Sigmoid colon (tissue), 7 donors: ENCODE data around the gene CISH. TPM values are rescaled to one million over a fixed set of nuclear protein-coding genes. Genes with fewer than 3 reads are reported as not detected.
A peak's percentile ranks its signal among the peaks of the same experiment; 100 is the strongest.

ENCODE experiments used
- DNase-seq: peaks from one replicate; pipeline ENCODE4 v3.0.0-alpha.2; 2019
- H3K27ac ChIP-seq, 4 donors: fragments of 200-600 bp; sonication (generic); one replicate each; pipeline ENCODE4 v1.5.1; 2016 to 2019; ENCODE audit warnings: mild to moderate bottlenecking in 1 of 4
- H3K27me3 ChIP-seq, 3 donors: fragments of 200-600 bp; sonication (generic); one replicate each; pipeline ENCODE4 v1.5.1; 2019; ENCODE audit warnings: mild to moderate bottlenecking in 1 of 3
- H3K36me3 ChIP-seq, 4 donors: fragments of 200-600 bp; sonication (generic); one replicate each; pipeline ENCODE4 v1.5.1; 2016 to 2019
- H3K4me1 ChIP-seq, 4 donors: fragments of 200-600 bp; sonication (generic); one replicate each; pipeline ENCODE4 v1.5.1; 2017 to 2019
- H3K4me3 ChIP-seq, 4 donors: fragments of 200-600 bp; sonication (generic); one replicate each; pipeline ENCODE4 v1.5.1; 2017 to 2019; ENCODE audit warnings: mild to moderate bottlenecking in 2 of 4, moderate library complexity in 1 of 4
- H3K9me3 ChIP-seq, 4 donors: fragments of 200-600 bp in 3 of 4; sonication (generic) in 3 of 4; one replicate each; pipeline versions ENCODE4 v1.5.1 to v1.6.1; 2013 to 2019
- EP300 ChIP-seq, 4 donors: sonication (generic); formaldehyde crosslinking; IDR thresholded peaks; one replicate each; pipeline ENCODE4 v1.6.1; 2017; ENCODE audit warnings: antibody characterized with exemption in 4 of 4
- POLR2A ChIP-seq, 2 donors: fragments of 450-650 bp; IDR thresholded peaks; one replicate each; pipeline ENCODE4 v1.6.1; 2016; ENCODE audit warnings: antibody characterized with exemption in 2 of 2, mild to moderate bottlenecking in 2 of 2, moderate library complexity in 2 of 2
- POLR2AphosphoS5 ChIP-seq, 4 donors: sonication (generic); formaldehyde crosslinking; IDR thresholded peaks; one replicate each; pipeline ENCODE4 v1.6.1; 2017; ENCODE audit warnings: antibody characterized with exemption in 4 of 4
- WGBS, 2 donors: extraction: QIAGEN DNeasy Blood & Tissue Kit; methylation state at CpG; one replicate each; pipeline ENCODE4 v1.1.7; 2013; 5-methylcytosine and 5-hydroxymethylcytosine counted together
- intact Hi-C: fragments of 100-400 bp; cut with DNase I; formaldehyde crosslinking; loops from one replicate; pipeline ENCODE4 v1.15.1; 2023
- polyA plus RNA-seq, 3 donors: library from polyadenylated mRNA; stranded (reverse); fragments of 200-250 nt; gene quantifications; one replicate each; pipeline ENCODE4 v1.2.3, GENCODE V29; 2013
- total RNA-seq, 4 donors: library from RNA; depleted of rRNA; stranded (reverse); fragments of >200 nt; gene quantifications; one replicate each; pipeline ENCODE4 v1.1.0, GENCODE V29; 2016
- TF ChIP-seq, protein P1 (sequence below), 4 experiments: fragments of 450-650 bp in 3 of 4; fragments of 200-600 bp in 1 of 4; IDR thresholded peaks; one replicate each; pipeline ENCODE4 v1.5.1; 2016 to 2019; ENCODE audit warnings: antibody characterized with exemption in 4 of 4, mild to moderate bottlenecking in 3 of 4, moderate library complexity in 2 of 4
- donor health status: healthy with polysubstance abuse.
- donor health status: Bipolar disorder and iron deficiency.
- donor health status: healthy.

The CISH gene
- total and polyA plus RNA-seq, 7 donors, result 2.1 to 17.0 (median 8.1) TPM

DNA sequence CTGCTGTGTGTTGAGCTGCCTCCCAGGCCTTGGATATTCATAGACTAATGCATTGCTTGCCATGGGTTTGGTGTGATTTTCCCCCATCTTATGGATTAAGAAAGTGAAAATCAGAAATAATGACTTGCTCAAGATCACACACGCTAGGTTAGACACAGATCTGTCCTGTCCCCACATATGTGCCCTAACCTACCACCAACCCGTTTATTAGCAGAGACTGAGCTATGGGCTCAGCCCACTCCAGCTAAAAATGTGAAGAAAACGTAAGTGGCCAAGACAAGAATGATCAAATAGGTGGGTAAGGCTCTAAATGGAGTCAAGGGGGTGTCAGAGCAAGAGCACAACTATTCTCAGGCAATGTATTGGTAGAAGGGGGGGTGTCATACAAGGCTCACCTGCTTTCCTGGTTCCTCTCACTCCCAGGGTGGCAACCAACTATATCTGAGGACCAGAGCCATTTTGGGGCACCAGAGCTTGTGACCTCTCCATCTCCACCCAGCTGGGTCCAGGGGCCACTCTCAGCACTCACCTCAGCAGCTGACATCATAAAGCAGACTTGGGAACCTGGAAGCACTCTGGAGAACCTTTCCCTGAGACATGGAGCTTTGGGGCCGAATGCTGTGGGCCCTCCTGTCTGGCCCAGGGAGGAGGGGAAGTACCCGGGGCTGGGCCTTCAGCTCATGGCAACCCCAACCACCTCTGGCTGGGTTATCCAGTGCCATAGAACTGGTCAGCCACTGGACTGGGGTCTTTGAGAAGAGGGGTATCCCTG lies 40.9 kb downstream of the CISH start:
- H3K27me3 ChIP-seq, result no peaks in the 10 kb centered on the region
- H3K9me3 ChIP-seq, result no peaks in the 10 kb centered on the region
- no peak for DNase-seq
- intact Hi-C loops, result loop anchor here (5.0 kb wide), 1 partner anchor 102 kb away; the partner anchor contains the start of gene DOCK3
- peaks cover 0 to 9% (median 2%) of the 10 kb centered on the region in 4 donors for H3K36me3 ChIP-seq
- TF ChIP-seq, protein P1, sequence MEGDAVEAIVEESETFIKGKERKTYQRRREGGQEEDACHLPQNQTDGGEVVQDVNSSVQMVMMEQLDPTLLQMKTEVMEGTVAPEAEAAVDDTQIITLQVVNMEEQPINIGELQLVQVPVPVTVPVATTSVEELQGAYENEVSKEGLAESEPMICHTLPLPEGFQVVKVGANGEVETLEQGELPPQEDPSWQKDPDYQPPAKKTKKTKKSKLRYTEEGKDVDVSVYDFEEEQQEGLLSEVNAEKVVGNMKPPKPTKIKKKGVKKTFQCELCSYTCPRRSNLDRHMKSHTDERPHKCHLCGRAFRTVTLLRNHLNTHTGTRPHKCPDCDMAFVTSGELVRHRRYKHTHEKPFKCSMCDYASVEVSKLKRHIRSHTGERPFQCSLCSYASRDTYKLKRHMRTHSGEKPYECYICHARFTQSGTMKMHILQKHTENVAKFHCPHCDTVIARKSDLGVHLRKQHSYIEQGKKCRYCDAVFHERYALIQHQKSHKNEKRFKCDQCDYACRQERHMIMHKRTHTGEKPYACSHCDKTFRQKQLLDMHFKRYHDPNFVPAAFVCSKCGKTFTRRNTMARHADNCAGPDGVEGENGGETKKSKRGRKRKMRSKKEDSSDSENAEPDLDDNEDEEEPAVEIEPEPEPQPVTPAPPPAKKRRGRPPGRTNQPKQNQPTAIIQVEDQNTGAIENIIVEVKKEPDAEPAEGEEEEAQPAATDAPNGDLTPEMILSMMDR (IDR thresholded peaks at IDR 0.05), result no peak
- TF ChIP-seq EP300 (IDR thresholded peaks at IDR 0.05) (no peak), POLR2A (IDR thresholded peaks at IDR 0.05) (no peak), POLR2AphosphoS5 (IDR thresholded peaks at IDR 0.05) (no peak)
- H3K27ac ChIP-seq, result peak overlapping the region in 3 of 4 donors; percentile 87 to 94 (median 89)
- 86 to 87% methylated on average over 5 of the region's 5 CpGs for WGBS, 2 donors
- peak overlapping the region in 1 of 4 donors; percentile 86 for H3K4me3 ChIP-seq
- H3K4me1 ChIP-seq, result peaks cover 0 to 45% (median 35%) of the 10 kb centered on the region in 4 donors

DNA sequence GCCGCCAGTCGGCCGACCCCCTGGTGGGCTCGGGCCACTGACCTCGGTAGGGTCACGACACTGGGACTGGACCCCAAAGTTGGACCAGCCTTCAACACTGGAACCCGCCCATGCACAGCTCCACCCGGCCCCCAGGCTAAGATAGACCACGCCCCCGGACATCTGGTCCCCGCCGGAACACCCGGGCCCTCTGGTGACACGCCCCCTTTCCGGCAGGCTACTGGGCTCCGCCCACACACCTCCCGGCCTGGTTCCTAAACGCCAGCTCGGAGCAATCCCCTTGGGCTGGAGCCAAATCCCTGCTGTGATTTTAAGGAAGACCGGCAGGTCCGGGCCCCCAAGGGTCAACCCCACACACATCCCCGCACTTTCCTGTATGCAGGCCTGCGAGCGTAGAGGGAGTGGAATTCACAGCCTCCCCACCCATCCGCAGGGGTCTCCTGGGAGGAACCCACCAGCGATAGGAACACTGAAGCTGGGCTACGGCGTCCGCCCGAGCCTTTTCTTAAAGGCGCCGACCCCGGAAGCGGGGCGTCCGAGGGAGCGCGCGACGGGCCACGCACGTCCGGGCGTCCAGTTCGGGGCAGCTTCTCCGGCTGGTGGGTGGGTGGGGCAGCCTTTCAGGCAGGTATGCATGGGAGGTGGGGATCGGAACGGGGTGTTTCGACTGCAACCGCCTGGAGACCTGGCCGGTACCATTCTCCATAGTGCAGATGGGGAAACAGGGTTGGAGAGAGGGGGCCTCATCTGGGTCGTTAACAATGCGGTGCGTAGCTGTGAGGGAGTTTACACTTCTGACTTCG lies 42.4 kb downstream of the CISH start, which contains the start of gene HEMK1:
TSS of gene HEMK1 (plus strand) at position 576 of the 803 bp plus-strand sequence. CDS start 1,583 bp downstream, outside the sequence.
- peaks cover 0 to 45% (median 35%) of the 10 kb centered on the region in 4 donors for H3K4me1 ChIP-seq
- no peaks in the 10 kb centered on the region for H3K9me3 ChIP-seq
- no peaks in the 10 kb centered on the region for H3K27me3 ChIP-seq
- TF ChIP-seq POLR2A (IDR thresholded peaks at IDR 0.05) (peak; percentile 72 to 81), POLR2AphosphoS5 (IDR thresholded peaks at IDR 0.05) (peak; percentile 88 to 94 (median 92)), EP300 (IDR thresholded peaks at IDR 0.05) (peak in 2 of 4 donors; percentile 66 to 89)
- TF ChIP-seq, protein P1 (IDR thresholded peaks at IDR 0.05), result no peak
- WGBS, 2 donors, result 0 to 1% methylated on average over 55 of the region's 55 CpGs
- intact Hi-C loops, result loop anchor here (1.0 to 5.0 kb wide), 2 partner anchors 31 to 818 kb away; partner anchors contain the start of gene MANF
- H3K4me3 ChIP-seq, result peak within 1 kb of the TSS; percentile 62 to 86 (median 75)
- DNase-seq, result peak; percentile 99
- peak within 1 kb of the TSS; percentile 87 to 94 (median 89) for H3K27ac ChIP-seq
- H3K36me3 ChIP-seq, result peaks cover 0 to 18% (median 2%) of the 10 kb centered on the region in 4 donors

DNA sequence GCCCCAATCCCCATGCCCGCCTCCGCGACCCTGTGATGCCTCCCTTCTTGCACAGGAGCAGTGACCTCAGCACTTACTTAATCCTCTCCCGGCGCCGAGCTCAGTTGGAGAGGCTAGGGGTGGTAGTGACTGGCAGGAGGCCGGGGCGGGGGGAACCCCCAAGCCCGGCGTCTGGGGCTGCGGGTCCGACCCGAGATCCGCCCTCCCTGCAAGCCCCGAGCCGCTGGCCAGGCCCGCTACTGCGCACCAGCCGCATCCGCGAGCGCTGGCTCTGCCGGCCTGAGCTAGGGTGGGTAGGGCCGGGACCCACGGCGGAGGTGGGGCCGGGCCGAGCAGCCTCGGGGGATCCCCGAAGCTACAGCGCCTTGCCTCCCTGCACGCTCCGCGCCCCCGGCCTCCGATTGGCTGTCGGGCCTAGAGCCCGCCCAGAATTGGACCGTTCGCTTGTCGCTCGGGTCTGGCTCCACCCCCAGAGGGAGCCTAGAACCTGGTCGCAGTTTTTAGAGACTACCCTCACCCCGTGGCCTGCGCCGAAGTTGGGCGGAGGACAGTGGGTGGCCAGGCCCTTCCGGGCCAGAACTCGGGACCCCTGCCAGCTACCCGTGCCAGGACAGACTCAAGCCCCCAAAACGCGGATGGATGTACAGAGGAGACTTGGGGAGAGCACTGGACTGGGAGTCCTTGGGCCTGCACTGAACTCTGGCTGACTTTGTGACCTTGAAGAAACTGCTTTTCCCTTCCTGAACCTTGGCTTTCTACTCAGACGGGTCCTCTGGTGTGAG lies 44.0 kb downstream of the CISH start, which contains the start of gene C3orf18:
TSS of gene C3orf18 (minus strand) at position 362 of the 782 bp plus-strand sequence. CDS start 2,048 bp downstream, outside the sequence.
- TF ChIP-seq POLR2A (IDR thresholded peaks at IDR 0.05) (peak in 1 of 2 donors; percentile 24), POLR2AphosphoS5 (IDR thresholded peaks at IDR 0.05) (peak in 3 of 4 donors; percentile 38 to 42 (median 41)), EP300 (IDR thresholded peaks at IDR 0.05) (no peak)
- DNase-seq, result peak; percentile 97
- Histone ChIP-seq H3K27ac (peak within 1 kb of the TSS; percentile 87 to 94 (median 89)), H3K4me3 (peak within 1 kb of the TSS; percentile 66 to 86 (median 75)), H3K27me3 (no peaks in the 10 kb centered on the region), H3K36me3 (peaks cover 0 to 12% (median 0%) of the 10 kb centered on the region in 4 donors), H3K9me3 (no peaks in the 10 kb centered on the region), H3K4me1 (peaks cover 0 to 42% (median 35%) of the 10 kb centered on the region in 4 donors)
- WGBS, 2 donors, result 1 to 3% methylated on average over 53 of the region's 53 CpGs
- intact Hi-C loops, result loop anchor here (5.0 kb wide), 1 partner anchor 820 kb away; the partner anchor contains the start of gene MANF

DNA sequence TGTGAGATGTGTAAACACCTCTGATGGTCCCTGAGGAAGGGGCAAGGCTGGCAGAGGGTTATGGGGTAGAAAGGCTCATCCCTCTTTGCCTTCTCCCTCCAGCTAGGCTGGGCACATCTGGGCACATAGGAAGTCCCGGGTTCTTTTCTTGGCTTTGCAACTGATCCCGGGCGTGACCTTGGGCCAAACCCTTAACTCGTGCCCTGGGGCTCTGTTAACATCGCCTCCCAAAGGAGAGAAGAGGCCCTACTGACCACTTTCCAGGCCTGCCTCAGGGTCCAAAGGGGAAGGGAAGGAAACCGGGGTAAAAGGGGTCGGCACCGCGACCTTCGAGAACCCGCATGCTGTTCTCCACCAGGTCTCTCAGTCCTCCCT lies 44.6 kb downstream of the CISH start:
- intact Hi-C loops, result loop anchor here (5.0 kb wide), 1 partner anchor 820 kb away; the partner anchor contains the start of gene MANF

More for the DNA sequence above, 44.6 kb downstream of the CISH start:
- no peaks in the 10 kb centered on the region for H3K27me3 ChIP-seq
- WGBS, 2 donors, result 6 to 19% methylated on average over 11 of the region's 11 CpGs
- no peak for DNase-seq
- H3K4me3 ChIP-seq, result peak overlapping the region; percentile 53 to 86 (median 67)
- H3K9me3 ChIP-seq, result no peaks in the 10 kb centered on the region
- H3K27ac ChIP-seq, result peak overlapping the region; percentile 87 to 94 (median 89)
- no peak for TF ChIP-seq EP300 (IDR thresholded peaks at IDR 0.05)
- TF ChIP-seq, protein P1 (IDR thresholded peaks at IDR 0.05), result no peak
- no peak for TF ChIP-seq POLR2A (IDR thresholded peaks at IDR 0.05)
- peaks cover 0 to 36% (median 30%) of the 10 kb centered on the region in 4 donors for H3K4me1 ChIP-seq
- H3K36me3 ChIP-seq, result peaks cover 0 to 12% (median 0%) of the 10 kb centered on the region in 4 donors
